Osteoblast (primary cell): ENCODE data around the gene LHFPL2. TPM values are rescaled to one million over a fixed set of nuclear protein-coding genes. Genes with fewer than 3 reads are reported as not detected.

ENCODE experiments used
- DNase-seq: peaks from one replicate; pipeline ENCODE4 v3.0.0; 2011; ENCODE audit warnings: low spot score, mixed read lengths; ENCODE audit not compliant: insufficient read length; ENCODE audit errors: missing footprints
- H2AFZ ChIP-seq: 2 replicates; pipeline ENCODE4 v1.6.0; 2011; ENCODE audit warnings: mild to moderate bottlenecking, low read length
- H3K27ac ChIP-seq: 2 replicates; pipeline ENCODE4 v1.5.1; 2011; ENCODE audit warnings: mild to moderate bottlenecking, low read depth, low read length, moderate library complexity
- H3K27me3 ChIP-seq: 2 replicates; pipeline ENCODE4 v1.6.0; 2012; ENCODE audit warnings: mild to moderate bottlenecking, control low read depth, inconsistent platforms, low read length, moderate library complexity; ENCODE audit not compliant: insufficient read depth
- H3K36me3 ChIP-seq: 2 replicates; pipeline ENCODE4 v1.5.1; 2011; ENCODE audit warnings: mild to moderate bottlenecking, low read length, control low read depth, moderate library complexity; ENCODE audit not compliant: insufficient read depth
- H3K4me1 ChIP-seq: 2 replicates; pipeline ENCODE4 v1.5.1; 2011; ENCODE audit warnings: mild to moderate bottlenecking, low read length, control low read depth, moderate library complexity; ENCODE audit not compliant: insufficient read depth
- H3K4me2 ChIP-seq: 2 replicates; pipeline ENCODE4 v1.6.0; 2011; ENCODE audit warnings: mild to moderate bottlenecking, low read length; ENCODE audit not compliant: insufficient read depth
- H3K4me3 ChIP-seq: fragments of 200-600 bp; sonication (generic); 3 replicates; pipeline ENCODE4 v1.5.1; 2012; ENCODE audit warnings: mild to moderate bottlenecking, low read length, inconsistent platforms; ENCODE audit not compliant: insufficient read depth
- H3K79me2 ChIP-seq: 2 replicates; pipeline ENCODE4 v1.6.0; 2012; ENCODE audit warnings: mild to moderate bottlenecking, low read length, control low read depth, inconsistent platforms; ENCODE audit not compliant: insufficient read depth
- H3K9me3 ChIP-seq: 2 replicates; pipeline ENCODE4 v1.5.1; 2011; ENCODE audit warnings: low read depth, low read length, control low read depth
- H4K20me1 ChIP-seq: 2 replicates; pipeline ENCODE4 v1.6.0; 2012; ENCODE audit warnings: mild to moderate bottlenecking, low read length, control low read depth; ENCODE audit not compliant: insufficient read depth
- CTCF ChIP-seq: IDR thresholded peaks from 2 replicates; pipeline ENCODE4 v1.5.1; 2011; ENCODE audit warnings: mild to moderate bottlenecking, low read depth, low read length, moderate library complexity; ENCODE audit errors: extremely low read depth
- total RNA-seq: library from RNA; depleted of rRNA; stranded (reverse); fragments of >200 nt; gene quantifications from 2 replicates; pipeline ENCODE4 v1.2.3, GENCODE V29; 2012

The LHFPL2 gene
- total RNA-seq, 1 donor, result 64.4 TPM

GRCh38 chr5:78610636-78611035 lies 37.9 kb downstream of the LHFPL2 start:
- no peak overlapping the region for H3K4me3 ChIP-seq
- no peaks in the 10 kb centered on the region for H3K9me3 ChIP-seq
- H3K4me2 ChIP-seq, result no peak overlapping the region
- H3K4me1 ChIP-seq, result peaks cover 30% of the 10 kb centered on the region
- H3K36me3 ChIP-seq, result no peaks in the 10 kb centered on the region
- H3K79me2 ChIP-seq, result peaks cover 37% of the 10 kb centered on the region
- no peak for TF ChIP-seq CTCF
- H3K27me3 ChIP-seq, result no peaks in the 10 kb centered on the region
- no peak overlapping the region for H2AFZ ChIP-seq
- H4K20me1 ChIP-seq, result no peaks in the 10 kb centered on the region
- no peak for DNase-seq
- H3K27ac ChIP-seq, result peak overlapping the region; percentile 61

GRCh38 chr5:78610163-78610583 lies 38.4 kb downstream of the LHFPL2 start:
- Histone ChIP-seq H3K4me3 (no peak overlapping the region), H4K20me1 (no peaks in the 10 kb centered on the region), H3K27ac (peak overlapping the region; percentile 61), H2AFZ (no peak overlapping the region), H3K27me3 (no peaks in the 10 kb centered on the region), H3K9me3 (no peaks in the 10 kb centered on the region), H3K36me3 (no peaks in the 10 kb centered on the region), H3K79me2 (peaks cover 40% of the 10 kb centered on the region), H3K4me1 (peaks cover 30% of the 10 kb centered on the region), H3K4me2 (no peak overlapping the region)
- no peak for TF ChIP-seq CTCF
- DNase-seq, result peak; percentile 79

- H3K27ac ChIP-seq, result no peak overlapping the region
- H3K27me3 ChIP-seq, result no peaks in the 10 kb centered on the region
- H4K20me1 ChIP-seq, result no peaks in the 10 kb centered on the region
- H3K79me2 ChIP-seq, result peaks cover 28% of the 10 kb centered on the region
- no peak overlapping the region for H2AFZ ChIP-seq
- H3K36me3 ChIP-seq, result no peaks in the 10 kb centered on the region
- H3K4me3 ChIP-seq, result no peak overlapping the region
- peaks cover 30% of the 10 kb centered on the region for H3K4me1 ChIP-seq
- DNase-seq, result no peak
- no peaks in the 10 kb centered on the region for H3K9me3 ChIP-seq
- no peak overlapping the region for H3K4me2 ChIP-seq
- TF ChIP-seq CTCF, result no peak
Measured at GRCh38 chr5:78607864-78608263, 40.7 kb downstream of the LHFPL2 start.

GRCh38 chr5:78606241-78606640 lies 42.3 kb downstream of the LHFPL2 start:
- H2AFZ ChIP-seq, result no peak overlapping the region
- no peak overlapping the region for H3K4me3 ChIP-seq
- no peaks in the 10 kb centered on the region for H3K27me3 ChIP-seq
- no peaks in the 10 kb centered on the region for H4K20me1 ChIP-seq
- H3K4me2 ChIP-seq, result no peak overlapping the region
- peaks cover 36% of the 10 kb centered on the region for H3K4me1 ChIP-seq
- DNase-seq, result no peak
- peak overlapping the region; percentile 29 for H3K27ac ChIP-seq
- peaks cover 20% of the 10 kb centered on the region for H3K79me2 ChIP-seq
- TF ChIP-seq CTCF, result no peak
- H3K9me3 ChIP-seq, result no peaks in the 10 kb centered on the region
- no peaks in the 10 kb centered on the region for H3K36me3 ChIP-seq
